ENCODE measurements around the gene HCK.

The HCK gene

DNA sequence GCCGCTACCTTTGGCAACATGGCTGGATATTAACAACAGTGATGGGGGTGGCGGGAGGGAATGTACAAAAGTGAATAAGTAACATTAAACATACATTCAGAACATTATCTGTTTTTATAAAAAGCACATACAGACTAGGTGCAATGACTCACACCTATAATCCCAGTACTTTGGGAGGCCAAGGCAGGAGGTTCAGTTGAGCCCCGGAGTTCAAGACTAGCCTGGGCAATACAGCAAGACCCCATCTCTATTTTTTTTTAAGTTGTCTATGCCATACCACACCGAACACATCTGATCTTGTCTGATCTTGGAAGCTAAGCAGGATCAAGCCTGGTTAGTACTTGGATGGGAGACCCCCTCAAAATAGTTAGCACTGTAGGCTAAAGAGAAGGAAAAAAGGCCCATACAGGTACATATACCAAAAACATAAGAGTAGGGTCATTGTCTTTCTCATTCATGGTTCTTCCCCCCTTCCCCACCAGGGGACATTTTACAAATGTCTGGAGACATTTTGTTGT lies 1.7 kb upstream of the HCK start:
- H3K27me3 ChIP-seq (replicated peaks; ENCODE audit: control insufficient read depth, insufficient read depth, low read length) = peaks cover 78% of the 10 kb centered on the region
- H3K9me3 ChIP-seq (ENCODE audit: control insufficient read depth, low read length) = peaks cover 5% of the 10 kb centered on the region
- DNase-seq (ENCODE audit: low read depth) = no peak
- H3K4me3 ChIP-seq (ENCODE audit: low read length) = no peak overlapping the region
- no peak overlapping the region for H3K9ac ChIP-seq (ENCODE audit: low read length)
- no peaks in the 10 kb centered on the region for H3K36me3 ChIP-seq (ENCODE audit: control insufficient read depth, insufficient read depth, low read length, severe bottlenecking)
- no peaks in the 10 kb centered on the region for H3K4me1 ChIP-seq (ENCODE audit: control insufficient read depth, insufficient read depth, low read length)

GRCh38 chr20:32050851-32051556 lies 1.0 kb upstream of the HCK start:
- DNase-seq (ENCODE audit: low read depth) = no peak
- Histone ChIP-seq H3K27me3 (replicated peaks; ENCODE audit: control insufficient read depth, insufficient read depth, low read length) (peaks cover 79% of the 10 kb centered on the region), H3K4me1 (ENCODE audit: control insufficient read depth, insufficient read depth, low read length) (no peaks in the 10 kb centered on the region)

DNA sequence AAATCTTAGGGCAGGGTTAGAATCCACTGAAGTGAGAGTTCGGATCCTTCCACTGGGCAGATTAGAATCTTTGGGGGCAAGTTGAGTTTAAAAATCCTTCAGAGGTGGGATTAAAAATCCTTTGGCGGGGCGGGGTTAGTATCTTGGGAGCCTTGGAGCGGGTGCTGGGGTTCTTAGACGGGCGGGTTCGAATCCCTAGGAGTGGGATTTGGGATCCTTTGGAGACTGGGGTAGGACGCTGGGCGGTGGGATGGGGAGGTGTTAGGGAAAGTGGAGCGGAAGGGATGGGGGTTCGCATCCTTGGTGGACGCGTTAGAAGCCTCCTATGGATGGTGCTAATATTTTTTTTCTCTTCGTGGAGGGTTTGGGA lies 337 bp upstream of the HCK start:
- Histone ChIP-seq H3K9me3 (ENCODE audit: control insufficient read depth, low read length) (peaks cover 5% of the 10 kb centered on the region), H3K4me1 (ENCODE audit: control insufficient read depth, insufficient read depth, low read length) (no peaks in the 10 kb centered on the region), H3K9ac (ENCODE audit: low read length) (no peak overlapping the region), H3K27me3 (replicated peaks; ENCODE audit: control insufficient read depth, insufficient read depth, low read length) (peaks cover 77% of the 10 kb centered on the region), H3K4me3 (ENCODE audit: low read length) (no peak overlapping the region), H3K36me3 (ENCODE audit: control insufficient read depth, insufficient read depth, low read length, severe bottlenecking) (no peaks in the 10 kb centered on the region)
- DNase-seq (ENCODE audit: low read depth) = no peak

More at GRCh38 chr20:32050851-32051556, 1.0 kb upstream of the HCK start:
- no peak overlapping the region for H3K9ac ChIP-seq (ENCODE audit: low read length)
- peaks cover 5% of the 10 kb centered on the region for H3K9me3 ChIP-seq (ENCODE audit: control insufficient read depth, low read length)
- H3K36me3 ChIP-seq (ENCODE audit: control insufficient read depth, insufficient read depth, low read length, severe bottlenecking) = no peaks in the 10 kb centered on the region
- no peak overlapping the region for H3K4me3 ChIP-seq (ENCODE audit: low read length)

DNA sequence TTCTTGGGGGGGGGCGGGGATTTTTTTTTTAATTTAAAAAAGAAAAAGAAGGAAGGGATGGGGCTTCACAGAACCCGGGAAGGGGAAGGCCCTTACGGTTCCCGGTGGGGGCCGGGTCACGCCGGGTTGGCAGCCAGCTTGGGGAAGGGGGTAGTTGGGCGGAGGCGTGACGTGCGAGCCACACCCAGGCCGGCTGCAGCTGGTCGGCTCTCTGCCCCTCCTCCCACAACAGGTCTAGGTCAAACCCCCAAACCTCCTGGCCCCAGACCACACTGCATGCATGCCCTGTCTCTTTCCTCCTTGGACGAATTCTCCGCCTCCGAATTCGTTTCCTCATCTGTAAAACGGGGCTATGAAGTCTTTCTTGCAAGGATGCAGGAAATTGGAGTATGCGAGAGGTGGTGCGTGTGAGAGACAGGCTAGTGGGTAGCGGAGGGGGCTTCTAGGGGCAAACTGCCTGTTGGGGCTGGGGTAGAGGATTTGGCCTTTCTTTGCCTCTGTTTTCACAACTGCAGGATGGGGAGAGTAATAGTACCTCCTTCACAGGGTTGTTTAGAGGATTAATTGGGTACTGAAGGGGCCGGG lies 828 bp downstream of the HCK start:
- H3K36me3 ChIP-seq (ENCODE audit: control insufficient read depth, insufficient read depth, low read length, severe bottlenecking) = no peaks in the 10 kb centered on the region
- H3K27me3 ChIP-seq (replicated peaks; ENCODE audit: control insufficient read depth, insufficient read depth, low read length) = peaks cover 83% of the 10 kb centered on the region
- H3K4me3 ChIP-seq (ENCODE audit: low read length) = no peak overlapping the region

DNA sequence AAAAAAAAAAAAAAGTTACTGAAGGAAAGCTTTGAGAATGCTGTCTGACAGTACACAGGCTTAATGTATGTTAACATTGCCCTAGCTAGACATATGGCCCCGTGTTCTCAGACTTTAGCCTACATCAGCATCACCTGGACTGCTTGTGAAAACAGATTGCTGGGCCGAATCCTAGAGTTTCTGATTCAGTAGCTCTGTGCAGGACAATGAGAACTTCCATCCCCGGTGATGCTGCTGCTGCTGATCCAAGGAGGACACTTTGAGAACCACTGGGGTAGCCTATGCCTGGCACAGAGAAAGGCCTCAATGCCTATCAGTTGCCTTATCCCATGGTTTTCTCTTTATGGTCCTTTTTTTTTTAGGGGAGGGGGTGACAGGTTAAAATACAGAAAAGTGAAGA lies 1.6 kb downstream of the HCK start:
- DNase-seq (ENCODE audit: low read depth) = no peak
- Histone ChIP-seq H3K9me3 (ENCODE audit: control insufficient read depth, low read length) (peaks cover 5% of the 10 kb centered on the region), H3K4me3 (ENCODE audit: low read length) (no peak overlapping the region), H3K9ac (ENCODE audit: low read length) (no peak overlapping the region), H3K36me3 (ENCODE audit: control insufficient read depth, insufficient read depth, low read length, severe bottlenecking) (no peaks in the 10 kb centered on the region), H3K4me1 (ENCODE audit: control insufficient read depth, insufficient read depth, low read length) (no peaks in the 10 kb centered on the region), H3K27me3 (replicated peaks; ENCODE audit: control insufficient read depth, insufficient read depth, low read length) (peaks cover 85% of the 10 kb centered on the region)

More for the DNA sequence above, 828 bp downstream of the HCK start:
- Histone ChIP-seq H3K4me1 (ENCODE audit: control insufficient read depth, insufficient read depth, low read length) (no peaks in the 10 kb centered on the region), H3K9ac (ENCODE audit: low read length) (no peak overlapping the region), H3K9me3 (ENCODE audit: control insufficient read depth, low read length) (peaks cover 5% of the 10 kb centered on the region)
- no peak for DNase-seq (ENCODE audit: low read depth)

DNA sequence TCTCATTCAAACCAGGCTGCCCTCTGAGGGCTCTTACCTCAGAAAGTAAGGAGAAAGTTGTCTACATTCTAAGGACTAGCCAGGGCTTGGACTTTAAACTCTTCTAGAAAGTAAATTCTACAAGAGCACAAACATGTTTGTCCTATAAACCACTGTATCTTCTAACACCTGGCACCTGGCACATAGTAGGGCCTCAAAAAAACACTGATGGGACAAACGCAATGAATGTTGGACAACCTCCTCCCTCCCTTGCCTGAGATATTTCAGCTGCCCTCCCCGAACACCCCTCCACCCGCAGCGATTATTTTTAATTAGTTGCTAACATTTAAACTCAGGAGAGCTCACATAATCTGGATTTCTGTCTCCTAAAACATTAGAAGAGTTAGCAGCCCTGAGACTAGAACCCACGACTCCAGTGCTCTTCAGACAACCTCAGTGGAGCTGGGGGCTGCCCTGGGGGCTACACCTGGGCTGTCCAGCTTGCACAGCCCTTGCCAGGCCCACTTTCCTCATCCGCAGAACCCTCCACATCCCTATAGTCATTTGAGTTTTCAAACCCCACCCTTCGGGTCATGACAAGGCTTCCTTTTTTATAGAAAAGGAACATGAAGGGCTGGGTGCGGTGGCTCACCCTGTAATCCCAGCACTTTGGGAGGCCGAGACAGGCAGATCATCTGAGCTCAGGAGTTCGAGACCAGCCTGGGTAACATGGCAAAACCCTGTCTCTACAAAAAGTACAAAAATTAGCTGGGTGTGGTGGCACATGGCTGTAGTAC lies 4.9 kb downstream of the HCK start:
- Histone ChIP-seq H3K27me3 (replicated peaks; ENCODE audit: control insufficient read depth, insufficient read depth, low read length) (peaks cover 73% of the 10 kb centered on the region), H3K4me3 (ENCODE audit: low read length) (no peak overlapping the region), H3K4me1 (ENCODE audit: control insufficient read depth, insufficient read depth, low read length) (no peaks in the 10 kb centered on the region), H3K9me3 (ENCODE audit: control insufficient read depth, low read length) (no peaks in the 10 kb centered on the region), H3K36me3 (ENCODE audit: control insufficient read depth, insufficient read depth, low read length, severe bottlenecking) (no peaks in the 10 kb centered on the region), H3K9ac (ENCODE audit: low read length) (no peak overlapping the region)
- no peak for DNase-seq (ENCODE audit: low read depth)

DNA sequence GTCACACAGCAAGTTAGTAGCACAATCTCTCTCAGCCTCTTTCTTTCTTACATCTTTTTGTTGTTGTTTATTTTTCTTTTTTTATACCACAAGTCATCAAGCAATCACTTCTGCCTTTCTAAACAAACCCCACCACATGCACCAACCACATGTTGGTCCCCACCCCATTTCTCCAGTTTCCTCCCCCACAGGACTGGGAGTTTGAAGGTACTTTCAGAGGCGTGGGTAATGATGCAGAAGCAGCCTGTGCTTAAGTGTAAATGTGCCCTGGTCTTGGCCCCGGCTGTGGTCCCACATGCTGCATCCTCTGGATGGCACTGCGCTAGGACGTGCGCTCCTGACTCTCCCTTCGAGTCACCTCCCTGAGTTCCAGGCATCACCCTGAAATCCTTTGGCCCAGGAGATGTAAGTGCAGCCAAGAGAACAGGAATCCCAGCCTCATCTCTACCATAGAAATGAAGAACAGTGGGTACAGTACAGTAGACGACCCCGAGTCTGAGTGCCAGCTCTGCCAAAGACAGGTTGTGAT lies 5.7 kb downstream of the HCK start:
- no peak overlapping the region for H3K9ac ChIP-seq (ENCODE audit: low read length)
- H3K36me3 ChIP-seq (ENCODE audit: control insufficient read depth, insufficient read depth, low read length, severe bottlenecking) = no peaks in the 10 kb centered on the region
- no peaks in the 10 kb centered on the region for H3K9me3 ChIP-seq (ENCODE audit: control insufficient read depth, low read length)
- H3K4me1 ChIP-seq (ENCODE audit: control insufficient read depth, insufficient read depth, low read length) = no peaks in the 10 kb centered on the region
- peaks cover 65% of the 10 kb centered on the region for H3K27me3 ChIP-seq (replicated peaks; ENCODE audit: control insufficient read depth, insufficient read depth, low read length)
- DNase-seq (ENCODE audit: low read depth) = no peak
- no peak overlapping the region for H3K4me3 ChIP-seq (ENCODE audit: low read length)

- no peaks in the 10 kb centered on the region for H3K9me3 ChIP-seq (ENCODE audit: control insufficient read depth, low read length)
- H3K27me3 ChIP-seq (replicated peaks; ENCODE audit: control insufficient read depth, insufficient read depth, low read length) = peaks cover 64% of the 10 kb centered on the region
- no peak overlapping the region for H3K4me3 ChIP-seq (ENCODE audit: low read length)
- no peak for DNase-seq (ENCODE audit: low read depth)
- no peaks in the 10 kb centered on the region for H3K4me1 ChIP-seq (ENCODE audit: control insufficient read depth, insufficient read depth, low read length)
- H3K36me3 ChIP-seq (ENCODE audit: control insufficient read depth, insufficient read depth, low read length, severe bottlenecking) = no peaks in the 10 kb centered on the region
- no peak overlapping the region for H3K9ac ChIP-seq (ENCODE audit: low read length)
Measured at GRCh38 chr20:32059189-32059588, 7.1 kb downstream of the HCK start.

DNA sequence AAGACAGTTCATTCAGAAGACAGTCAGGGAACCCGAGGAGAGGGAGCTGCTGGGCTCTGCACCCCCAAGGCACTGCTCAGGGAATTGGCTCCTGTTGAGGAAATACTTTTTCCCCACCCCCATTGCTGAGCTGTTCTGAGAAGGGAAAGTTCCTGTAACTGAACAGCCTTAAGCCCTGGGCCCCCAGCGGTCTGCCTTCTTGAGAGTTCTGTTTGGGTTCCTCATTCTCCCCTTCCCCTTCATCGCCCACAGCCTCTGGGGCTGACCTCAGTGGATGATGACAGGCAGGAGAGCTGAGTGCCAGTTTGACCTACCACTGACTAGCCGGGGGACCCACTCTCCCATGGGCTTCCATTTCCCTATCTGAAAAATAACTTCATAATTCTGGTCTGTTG lies 10.7 kb downstream of the HCK start:
- Histone ChIP-seq H3K4me3 (ENCODE audit: low read length) (no peak overlapping the region), H3K9me3 (ENCODE audit: control insufficient read depth, low read length) (no peaks in the 10 kb centered on the region), H3K4me1 (ENCODE audit: control insufficient read depth, insufficient read depth, low read length) (peaks cover 9% of the 10 kb centered on the region), H3K9ac (ENCODE audit: low read length) (no peak overlapping the region), H3K36me3 (ENCODE audit: control insufficient read depth, insufficient read depth, low read length, severe bottlenecking) (no peaks in the 10 kb centered on the region), H3K27me3 (replicated peaks; ENCODE audit: control insufficient read depth, insufficient read depth, low read length) (peaks cover 47% of the 10 kb centered on the region)
- no peak for DNase-seq (ENCODE audit: low read depth)

GRCh38 chr20:32063695-32064094 lies 11.7 kb downstream of the HCK start:
- peaks cover 39% of the 10 kb centered on the region for H3K27me3 ChIP-seq (replicated peaks; ENCODE audit: control insufficient read depth, insufficient read depth, low read length)
- H3K4me3 ChIP-seq (ENCODE audit: low read length) = no peak overlapping the region
- H3K4me1 ChIP-seq (ENCODE audit: control insufficient read depth, insufficient read depth, low read length) = peaks cover 13% of the 10 kb centered on the region
- DNase-seq (ENCODE audit: low read depth) = no peak
- H3K9ac ChIP-seq (ENCODE audit: low read length) = no peak overlapping the region
- no peaks in the 10 kb centered on the region for H3K36me3 ChIP-seq (ENCODE audit: control insufficient read depth, insufficient read depth, low read length, severe bottlenecking)
- H3K9me3 ChIP-seq (ENCODE audit: control insufficient read depth, low read length) = no peaks in the 10 kb centered on the region

DNA sequence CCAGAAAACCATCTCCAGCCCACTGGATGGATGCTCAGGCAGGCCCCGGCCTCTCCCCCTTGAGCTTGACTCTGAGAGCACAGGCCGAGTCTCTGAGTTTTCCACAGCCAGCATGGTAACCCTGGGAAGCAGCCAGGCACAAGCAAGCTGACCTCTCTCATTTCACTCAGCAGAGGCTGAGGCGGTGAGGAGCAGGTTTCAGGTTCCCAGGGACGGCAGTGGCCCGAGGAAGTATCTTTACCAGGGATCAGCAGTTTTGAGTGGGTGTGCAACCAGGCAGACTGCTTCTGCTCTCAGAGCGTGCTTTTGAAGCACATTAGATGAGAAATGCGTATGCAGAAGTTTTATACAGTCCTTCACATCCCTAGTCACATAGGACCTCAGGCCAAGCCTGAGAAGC lies 12.6 kb downstream of the HCK start:
- no peaks in the 10 kb centered on the region for H3K9me3 ChIP-seq (ENCODE audit: control insufficient read depth, low read length)
- peaks cover 32% of the 10 kb centered on the region for H3K27me3 ChIP-seq (replicated peaks; ENCODE audit: control insufficient read depth, insufficient read depth, low read length)
- no peak overlapping the region for H3K4me3 ChIP-seq (ENCODE audit: low read length)
- no peaks in the 10 kb centered on the region for H3K36me3 ChIP-seq (ENCODE audit: control insufficient read depth, insufficient read depth, low read length, severe bottlenecking)
- H3K4me1 ChIP-seq (ENCODE audit: control insufficient read depth, insufficient read depth, low read length) = peaks cover 18% of the 10 kb centered on the region
- no peak for DNase-seq (ENCODE audit: low read depth)
- no peak overlapping the region for H3K9ac ChIP-seq (ENCODE audit: low read length)
